Measurements from ENCODE around the gene HERC2.
"Not testable (repeated sequence)": the region's sequence is repeated elsewhere in the genome, so short reads cannot be mapped to it uniquely, and the experiment has no call there.

HERC2 gene

GRCh38 chr15:28228990-28229640, 92.9 kb downstream of the HERC2 start:
- DNase-seq (ENCODE audit: extremely low read depth in 1 of 2, low read depth in 1 of 2): not testable (repeated sequence)

GRCh38 chr15:28228096-28228495, 93.9 kb downstream of the HERC2 start:
- DNase-seq (ENCODE audit: extremely low read depth in 1 of 2, low read depth in 1 of 2): no peak

GRCh38 chr15:28227303-28227702, 94.7 kb downstream of the HERC2 start:
- DNase-seq (ENCODE audit: extremely low read depth in 1 of 2, low read depth in 1 of 2): not testable (repeated sequence)

GRCh38 chr15:28222612-28223011, 99.4 kb downstream of the HERC2 start:
- DNase-seq (ENCODE audit: extremely low read depth in 1 of 2, low read depth in 1 of 2): not testable (repeated sequence)

GRCh38 chr15:28221696-28222095, 100.3 kb downstream of the HERC2 start:
- DNase-seq (ENCODE audit: extremely low read depth in 1 of 2, low read depth in 1 of 2): not testable (repeated sequence)

GRCh38 chr15:28219116-28219515, 102.9 kb downstream of the HERC2 start:
- no peak for DNase-seq (ENCODE audit: extremely low read depth in 1 of 2, low read depth in 1 of 2)

GRCh38 chr15:28216946-28217546, 104.9 kb downstream of the HERC2 start:
- DNase-seq (ENCODE audit: extremely low read depth in 1 of 2, low read depth in 1 of 2): not testable (repeated sequence)

- DNase-seq (ENCODE audit: extremely low read depth in 1 of 2, low read depth in 1 of 2): not testable (repeated sequence)
These were observed 106.5 kb downstream of the HERC2 start for GRCh38 chr15:28215521-28215920.

- DNase-seq (ENCODE audit: extremely low read depth in 1 of 2, low read depth in 1 of 2): not testable (repeated sequence)
These were observed 107.8 kb downstream of the HERC2 start for GRCh38 chr15:28214006-28214790.

GRCh38 chr15:28213393-28213792, 108.6 kb downstream of the HERC2 start:
- DNase-seq (ENCODE audit: extremely low read depth in 1 of 2, low read depth in 1 of 2): not testable (repeated sequence)

GRCh38 chr15:28208583-28208982, 113.4 kb downstream of the HERC2 start:
- no peak for DNase-seq (ENCODE audit: extremely low read depth in 1 of 2, low read depth in 1 of 2)

GRCh38 chr15:28205640-28206039, 116.3 kb downstream of the HERC2 start:
- DNase-seq (ENCODE audit: extremely low read depth in 1 of 2, low read depth in 1 of 2): not testable (repeated sequence)

GRCh38 chr15:28203055-28203828, 118.7 kb downstream of the HERC2 start:
- DNase-seq (ENCODE audit: extremely low read depth in 1 of 2, low read depth in 1 of 2): not testable (repeated sequence)

GRCh38 chr15:28202124-28202523, 119.9 kb downstream of the HERC2 start:
- not testable (repeated sequence) for DNase-seq (ENCODE audit: extremely low read depth in 1 of 2, low read depth in 1 of 2)

GRCh38 chr15:28198215-28198614, 123.8 kb downstream of the HERC2 start:
- not testable (repeated sequence) for DNase-seq (ENCODE audit: extremely low read depth in 1 of 2, low read depth in 1 of 2)

GRCh38 chr15:28197694-28198093, 124.3 kb downstream of the HERC2 start:
- not testable (repeated sequence) for DNase-seq (ENCODE audit: extremely low read depth in 1 of 2, low read depth in 1 of 2)

GRCh38 chr15:28196581-28196980, 125.4 kb downstream of the HERC2 start:
- DNase-seq (ENCODE audit: extremely low read depth in 1 of 2, low read depth in 1 of 2): not testable (repeated sequence)

GRCh38 chr15:28192772-28193171, 129.2 kb downstream of the HERC2 start:
- DNase-seq (ENCODE audit: extremely low read depth in 1 of 2, low read depth in 1 of 2): no peak

GRCh38 chr15:28191832-28192231, 130.1 kb downstream of the HERC2 start:
- DNase-seq (ENCODE audit: extremely low read depth in 1 of 2, low read depth in 1 of 2): no peak

- no peak for DNase-seq (ENCODE audit: extremely low read depth in 1 of 2, low read depth in 1 of 2)
These were observed 131.4 kb downstream of the HERC2 start for GRCh38 chr15:28190391-28191174.
